HG02678 (cell line): ENCODE results near the gene UBA7.
"Not testable (repeated sequence)": the region's sequence is repeated elsewhere in the genome, so short reads cannot be mapped to it uniquely, and the experiment has no call there.

Source experiments
- ATAC-seq: cut with Tn5 transposase; IDR thresholded peaks from one replicate; pipeline ENCODE4 v1.9.1; 2021; ENCODE audit warnings: mild to moderate bottlenecking, moderate library complexity; ENCODE audit not compliant: unreplicated experiment

UBA7 gene

DNA sequence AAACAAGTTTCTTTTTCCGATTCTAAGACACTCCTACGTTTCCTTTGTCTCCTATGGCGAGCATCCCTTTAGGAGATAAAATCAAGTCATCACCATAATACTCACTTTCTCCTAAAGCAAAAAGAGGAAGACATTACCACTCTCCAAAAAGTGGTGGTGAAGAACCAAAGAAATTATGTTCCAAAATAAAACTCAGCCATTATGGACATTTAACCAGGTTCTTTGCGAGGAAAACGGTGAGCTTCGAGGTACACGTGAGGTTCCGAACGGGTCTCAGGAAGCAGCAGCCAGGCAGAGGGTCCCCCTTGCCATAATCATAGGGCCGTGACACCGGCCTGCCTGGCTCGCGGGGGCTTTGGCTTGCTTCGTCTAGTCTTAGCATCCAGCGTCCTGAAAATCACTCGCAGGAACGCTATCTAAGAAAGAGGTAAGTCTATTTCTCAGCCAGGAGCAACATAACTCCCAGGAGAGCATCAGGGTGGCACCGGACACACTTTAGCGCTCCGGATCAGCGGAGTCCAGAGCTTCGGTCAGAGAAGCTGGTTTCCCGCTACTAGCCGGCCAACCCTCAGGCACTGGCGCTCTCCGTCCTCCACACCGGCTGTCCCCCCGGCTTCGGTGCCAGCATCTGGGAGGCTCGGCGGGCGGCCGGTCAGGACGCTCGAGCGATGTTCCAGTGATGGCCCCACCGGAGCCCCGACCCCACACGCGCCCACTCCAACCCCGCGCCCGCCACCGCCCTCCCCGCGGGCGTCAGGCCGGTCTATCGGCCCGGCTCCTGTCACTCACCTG, 28.0 kb downstream of the UBA7 start:
- peak; percentile 42 for ATAC-seq

DNA sequence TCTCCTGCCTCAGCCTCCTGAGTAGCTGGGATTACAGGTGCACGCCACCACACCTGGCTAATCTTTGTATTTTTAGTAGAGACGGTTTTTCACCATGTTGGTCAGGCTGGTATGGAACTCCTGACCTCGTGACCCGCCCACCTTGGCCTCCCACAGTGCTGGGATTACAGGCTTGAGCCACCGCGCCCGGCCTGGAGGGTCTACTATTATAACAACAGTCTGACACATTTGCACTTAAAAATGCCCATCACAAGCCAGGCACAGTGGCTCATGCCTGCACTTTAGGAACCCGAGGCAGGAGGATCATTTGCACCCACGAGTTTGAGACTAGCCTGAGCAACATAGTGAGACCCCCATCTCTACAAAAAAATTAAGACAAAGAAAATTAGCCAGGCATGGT, 31.5 kb downstream of the UBA7 start:
- not testable (repeated sequence) for ATAC-seq

DNA sequence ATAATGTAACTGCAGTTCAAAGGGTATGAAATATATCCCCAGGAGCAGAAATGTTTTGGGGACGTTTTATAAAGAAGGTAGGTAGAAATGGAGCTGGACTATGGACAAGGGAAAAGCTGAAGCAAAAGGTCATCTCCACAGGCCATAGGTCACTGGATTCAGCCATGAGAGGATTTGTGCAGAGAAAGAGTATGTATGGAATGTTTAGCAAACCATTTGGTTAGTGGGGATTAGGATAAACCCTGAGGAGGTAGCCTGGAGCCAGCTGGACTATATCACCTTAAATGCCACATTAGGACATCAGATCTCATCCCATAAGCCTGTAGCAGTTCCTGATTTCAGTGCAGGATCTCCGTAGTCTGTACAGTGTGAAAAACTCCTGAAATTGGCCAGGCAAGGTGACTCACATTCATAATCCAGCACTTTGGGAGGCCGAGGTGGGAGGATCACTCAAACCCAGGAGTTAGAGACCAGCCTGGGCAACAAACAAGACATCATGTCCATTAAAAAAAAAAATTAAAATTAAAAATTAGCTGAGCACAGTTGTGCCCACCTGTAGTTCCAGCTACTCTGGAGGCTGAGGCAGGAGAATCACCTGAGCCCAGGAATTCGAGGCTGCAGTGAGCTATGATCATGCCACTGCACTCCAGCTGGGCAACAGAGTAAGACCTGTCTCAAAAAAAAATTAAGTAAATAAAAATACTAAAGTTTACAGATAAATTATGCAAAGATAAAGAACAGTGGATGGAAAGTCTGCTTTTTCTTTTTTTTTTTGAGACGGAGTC, 32.1 kb downstream of the UBA7 start:
- ATAC-seq, result no peak

DNA sequence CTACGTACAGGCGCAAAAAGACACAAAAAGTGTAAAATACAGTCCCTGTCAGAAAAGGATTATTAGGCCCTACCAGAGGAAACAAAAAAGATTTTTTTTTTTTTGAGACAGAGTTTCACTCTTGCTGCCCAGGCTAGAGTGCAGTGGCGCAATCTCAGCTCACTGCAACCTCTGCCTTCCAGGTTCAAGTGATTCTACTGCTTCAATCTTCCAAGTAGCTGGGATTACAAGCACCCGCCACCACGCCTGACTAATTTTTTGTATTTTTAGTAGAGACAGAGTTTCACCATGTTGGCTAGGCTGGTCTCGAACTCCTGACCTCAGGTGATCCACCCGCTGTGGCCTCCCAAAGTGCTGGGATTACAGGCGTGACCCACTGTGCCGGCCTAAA, 32.8 kb downstream of the UBA7 start:
- ATAC-seq, result not testable (repeated sequence)

DNA sequence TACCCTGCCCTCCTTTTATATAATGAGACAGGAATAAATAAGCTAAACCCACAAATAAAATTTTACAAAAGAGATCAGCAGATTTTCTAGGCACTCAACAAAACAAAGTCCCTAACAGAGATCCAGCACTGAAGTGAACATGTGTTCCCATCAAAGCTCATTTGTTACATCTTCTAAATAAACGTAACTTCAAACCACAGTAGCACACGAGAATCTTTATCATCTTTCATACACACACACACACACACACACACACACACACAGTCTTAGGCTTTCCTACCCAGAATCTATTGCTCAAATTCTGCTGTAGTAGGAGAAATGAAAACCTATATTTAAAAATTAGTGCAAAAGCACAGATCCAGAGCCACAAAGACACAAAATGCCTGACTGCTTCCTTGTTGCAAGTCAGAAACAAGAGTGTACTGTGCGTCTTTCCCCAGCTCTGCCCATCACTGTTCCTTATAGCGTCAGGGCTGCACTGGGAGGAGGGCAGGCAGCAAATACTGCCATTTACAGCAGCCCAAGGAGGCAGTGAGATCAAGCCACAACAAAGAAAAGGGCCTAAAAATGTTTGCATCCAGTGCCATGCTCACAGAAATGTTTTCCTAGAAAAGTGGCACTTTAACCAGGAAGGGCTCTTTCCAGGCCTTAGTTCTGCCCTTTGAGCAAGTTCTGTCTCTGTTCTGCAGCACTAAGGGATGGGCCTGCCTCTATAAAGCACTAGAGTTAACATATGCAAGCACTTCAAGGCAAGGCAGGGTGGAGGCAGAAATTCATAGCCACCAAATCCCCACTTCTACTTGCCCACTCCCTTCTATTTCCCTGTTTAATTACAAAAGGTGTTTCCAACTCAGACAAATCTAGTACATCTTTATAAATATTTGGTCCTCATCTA, 33.4 kb downstream of the UBA7 start:
- ATAC-seq, result no peak

DNA sequence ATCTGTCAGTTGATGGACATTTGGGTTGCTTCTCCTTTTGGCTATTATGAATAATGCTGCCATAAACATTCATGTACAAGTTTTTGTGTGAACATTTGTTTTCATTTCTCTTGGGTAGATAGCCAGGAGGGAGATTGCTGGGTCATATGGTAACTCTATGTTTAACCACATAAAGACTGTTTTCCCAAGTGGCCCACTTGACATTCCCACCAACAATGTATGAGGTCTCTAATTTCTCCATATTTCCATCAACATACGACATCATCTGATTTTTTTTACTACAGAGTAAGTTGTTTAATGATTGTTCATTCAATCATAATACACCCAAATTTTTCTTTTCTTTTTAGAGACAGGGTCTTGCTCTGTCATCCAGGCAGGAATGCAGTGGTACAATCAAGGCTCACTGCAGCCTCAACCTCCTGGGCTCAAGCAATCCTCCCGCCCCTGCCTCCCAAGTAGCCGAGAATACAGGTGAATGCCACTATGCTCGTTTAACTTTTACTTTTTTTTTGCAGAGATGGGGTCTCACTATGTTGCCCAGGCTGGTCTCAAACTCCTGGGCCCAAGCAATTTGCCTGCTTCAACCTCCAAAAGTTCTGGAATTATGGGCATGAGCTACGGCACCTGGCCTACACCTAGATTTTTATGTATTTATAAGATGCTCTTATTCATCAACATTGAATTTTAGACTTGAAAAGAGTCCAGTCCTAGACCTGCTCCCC, 34.2 kb downstream of the UBA7 start:
- ATAC-seq, result no peak

DNA sequence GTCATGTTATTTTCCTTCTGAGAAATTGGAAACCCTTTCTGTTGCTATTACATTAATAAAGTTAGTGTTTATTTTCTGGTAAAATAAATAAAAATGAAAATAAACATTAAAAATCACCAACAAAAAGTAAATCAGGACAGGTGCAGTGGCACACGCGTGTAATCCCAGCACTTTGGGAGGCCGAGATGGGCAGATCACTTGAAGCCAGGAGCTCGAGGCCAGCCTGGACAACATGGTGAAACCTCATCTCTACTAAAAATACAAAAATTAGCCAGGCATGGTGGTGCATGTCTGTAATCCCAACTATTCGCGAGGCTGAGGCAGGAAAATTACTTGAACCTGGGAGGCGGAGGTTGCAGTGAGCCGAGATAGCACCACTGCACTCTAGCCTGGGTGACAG, 37.7 kb downstream of the UBA7 start:
- not testable (repeated sequence) for ATAC-seq

DNA sequence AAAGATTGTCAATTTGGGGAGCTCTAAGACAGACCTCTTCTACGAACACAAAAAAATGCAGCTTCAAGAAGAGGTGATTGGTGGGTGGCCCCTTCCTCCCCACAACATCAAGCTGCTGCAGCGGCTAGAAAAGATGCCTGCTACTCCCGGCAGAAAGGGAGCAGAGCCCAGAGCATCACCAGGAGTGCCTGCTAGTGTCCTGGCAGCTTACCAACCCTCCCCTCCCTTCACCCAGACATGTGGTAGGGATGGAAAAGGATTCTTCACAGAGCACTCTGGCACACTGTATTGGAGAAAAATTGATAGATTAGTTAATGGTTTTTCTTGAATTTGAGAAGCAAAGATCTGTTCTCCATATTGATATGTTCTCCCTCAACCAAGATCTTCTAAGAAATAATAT, 38.2 kb downstream of the UBA7 start:
- no peak for ATAC-seq

DNA sequence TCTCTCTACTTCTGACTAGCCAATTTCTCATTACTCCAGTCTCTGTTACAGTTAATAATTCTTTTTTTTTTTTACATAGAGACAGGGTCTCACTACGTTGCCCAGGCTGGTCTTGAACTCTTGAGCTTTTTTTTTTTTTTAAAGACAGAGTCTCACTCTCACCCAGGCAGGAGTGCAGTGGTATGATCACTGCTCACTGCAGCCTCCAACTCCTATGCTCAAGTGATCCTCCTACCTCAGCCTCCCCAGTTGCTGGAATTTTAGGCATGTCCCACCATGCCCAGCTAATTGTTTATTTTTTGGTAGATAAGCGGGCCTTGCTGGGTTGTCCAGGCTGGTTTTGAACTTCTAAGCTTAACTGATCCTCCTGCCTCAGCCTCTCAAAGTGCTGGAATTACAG, 41.0 kb downstream of the UBA7 start:
- no peak for ATAC-seq

DNA sequence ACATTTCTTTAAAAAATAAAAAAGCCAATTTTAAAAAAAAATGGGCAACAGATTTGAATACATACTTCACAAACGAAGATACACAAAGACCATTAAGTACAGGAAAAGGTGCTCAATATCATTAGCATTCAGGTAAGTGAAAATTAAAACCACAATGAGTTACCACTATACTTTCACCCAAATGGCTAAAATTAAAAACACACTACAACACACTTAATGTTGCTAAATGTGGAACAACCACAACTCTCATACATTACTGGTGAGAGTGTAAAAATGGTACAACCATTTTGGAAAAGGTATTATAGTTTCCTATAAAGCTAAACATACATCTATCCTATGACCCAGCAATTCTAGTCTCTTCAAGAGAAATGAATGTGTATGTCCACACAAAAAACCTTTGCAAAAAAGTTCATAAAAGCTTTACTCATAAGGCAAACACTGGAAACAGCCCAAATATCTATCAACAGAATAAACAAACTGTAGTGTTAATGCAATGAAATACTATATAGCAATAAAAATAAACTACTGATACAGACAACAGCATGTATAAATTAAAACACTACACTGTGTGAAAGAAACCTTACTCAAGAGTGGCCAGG, 42.3 kb downstream of the UBA7 start:
- ATAC-seq, result no peak

DNA sequence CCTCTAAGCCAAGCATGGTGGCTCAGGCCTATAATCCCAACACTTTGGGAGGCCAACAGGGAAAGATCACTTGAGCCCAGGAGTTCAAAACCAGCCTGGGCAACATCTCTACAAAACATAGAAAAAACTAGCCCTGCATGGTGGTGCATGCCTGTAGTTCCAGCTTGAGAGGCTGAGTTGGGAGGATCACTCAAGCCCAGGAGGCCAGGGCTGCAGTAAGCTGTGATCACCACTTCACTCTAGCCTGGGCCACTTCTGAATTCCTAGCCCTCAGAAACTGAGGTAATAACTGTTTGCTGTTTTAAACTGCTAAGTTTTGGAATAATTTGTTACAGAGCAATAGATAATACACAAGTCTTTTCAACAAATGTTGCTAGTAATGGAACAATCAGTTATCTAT, 43.8 kb downstream of the UBA7 start:
- ATAC-seq, result no peak

DNA sequence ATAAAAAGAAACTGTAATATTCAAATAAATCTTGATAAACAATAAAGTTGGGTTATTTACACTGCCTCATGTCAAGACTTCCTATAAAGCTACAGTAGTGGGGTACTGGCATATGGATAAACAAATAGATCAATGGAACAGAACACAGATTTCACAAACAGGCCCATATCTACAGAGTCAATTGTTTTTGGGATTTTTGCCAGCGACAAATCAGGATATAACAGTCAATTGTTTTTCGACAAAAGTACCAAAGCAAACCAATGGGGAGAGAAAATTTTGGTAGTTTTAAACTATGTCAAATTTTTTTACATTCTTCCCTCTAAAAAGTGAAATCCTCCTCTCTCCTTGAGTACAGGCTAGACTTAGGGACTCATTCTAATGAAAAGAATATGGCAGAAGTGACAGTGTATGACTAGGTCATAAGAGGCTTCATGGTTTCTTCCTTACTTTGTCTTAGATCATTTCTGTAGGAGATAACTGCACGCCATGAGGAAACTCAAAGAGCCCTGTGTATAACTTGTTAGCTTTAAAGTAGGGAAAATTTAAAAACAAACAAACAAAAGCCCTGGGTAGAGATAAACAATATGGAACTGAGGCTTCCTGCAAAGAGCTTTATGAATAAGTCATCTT, 44.4 kb downstream of the UBA7 start:
- no peak for ATAC-seq

DNA sequence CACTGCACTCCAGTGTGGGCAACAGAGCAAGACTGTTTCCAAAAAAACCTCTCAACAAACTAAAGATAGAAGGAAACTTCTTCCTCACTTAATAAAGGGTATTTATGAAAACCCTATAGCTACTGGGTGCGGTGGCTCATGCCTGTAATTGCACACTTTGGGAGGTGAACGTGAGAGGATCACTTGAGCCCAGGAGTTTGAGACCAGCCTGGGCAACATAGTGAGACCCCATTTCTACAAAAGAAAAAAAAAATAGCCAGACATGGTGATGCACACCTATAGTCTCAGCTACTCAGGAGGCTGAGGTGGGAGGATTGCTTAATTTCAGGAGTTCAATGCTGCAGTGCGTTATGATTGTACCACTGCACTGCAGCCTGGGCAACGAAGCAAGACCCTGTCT, 49.8 kb downstream of the UBA7 start:
- ATAC-seq, result no peak

DNA sequence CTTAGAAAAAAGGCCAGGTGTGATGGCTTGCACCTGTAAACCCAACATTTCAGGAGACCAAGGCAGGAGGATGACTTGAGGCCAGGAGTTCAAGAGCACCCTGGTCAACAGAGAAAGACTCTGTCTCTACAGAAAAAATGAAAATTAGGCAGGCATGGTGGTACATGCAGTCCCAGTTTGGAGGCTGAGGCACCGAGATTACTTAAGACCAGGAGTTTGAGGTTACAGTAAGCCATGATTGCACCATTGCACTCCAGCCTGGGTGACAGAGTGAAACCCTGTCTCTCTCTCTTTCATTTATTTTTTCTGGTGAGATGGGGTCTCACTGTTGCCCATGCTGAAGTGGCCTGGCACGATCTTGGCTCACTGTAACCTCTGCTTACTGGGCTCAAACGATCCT, 52.1 kb downstream of the UBA7 start:
- ATAC-seq, result no peak

DNA sequence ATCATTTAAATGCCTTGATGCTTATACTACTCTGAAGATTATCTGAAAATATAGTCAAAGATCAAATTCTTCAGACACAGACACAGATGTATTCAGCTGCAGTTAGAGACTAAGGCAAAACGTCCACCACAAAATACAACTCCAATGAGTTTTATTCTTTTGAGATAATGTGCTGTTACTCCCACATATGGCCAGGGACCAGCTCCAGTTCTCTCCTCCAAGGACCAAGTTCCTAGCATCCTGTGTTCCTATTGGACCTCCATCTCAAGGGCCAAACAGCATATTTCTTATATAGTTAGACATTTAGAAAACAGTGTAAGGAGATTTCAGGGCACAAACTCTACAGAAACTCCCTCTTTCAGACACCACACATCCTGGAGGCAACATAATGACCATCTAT, 54.5 kb downstream of the UBA7 start:
- ATAC-seq, result no peak

DNA sequence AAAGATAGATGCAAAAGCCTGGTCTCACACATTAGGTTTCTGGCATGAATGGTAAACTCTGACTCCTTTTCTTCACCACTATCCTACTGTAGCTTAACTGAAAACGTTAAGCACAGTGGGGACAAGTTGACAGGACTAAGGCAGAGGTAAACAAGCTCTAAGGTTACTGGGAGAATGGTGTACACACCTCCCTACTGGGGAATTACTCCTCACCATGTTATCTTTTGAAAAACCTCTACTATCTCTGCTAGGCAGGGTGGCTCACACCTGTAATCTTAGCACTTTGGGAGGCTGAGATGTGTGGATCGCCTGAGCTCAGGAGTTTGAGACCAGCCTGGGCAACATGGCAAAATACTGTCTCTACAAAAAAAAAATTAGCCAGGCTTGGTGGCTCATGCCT, 56.6 kb downstream of the UBA7 start:
- no peak for ATAC-seq

DNA sequence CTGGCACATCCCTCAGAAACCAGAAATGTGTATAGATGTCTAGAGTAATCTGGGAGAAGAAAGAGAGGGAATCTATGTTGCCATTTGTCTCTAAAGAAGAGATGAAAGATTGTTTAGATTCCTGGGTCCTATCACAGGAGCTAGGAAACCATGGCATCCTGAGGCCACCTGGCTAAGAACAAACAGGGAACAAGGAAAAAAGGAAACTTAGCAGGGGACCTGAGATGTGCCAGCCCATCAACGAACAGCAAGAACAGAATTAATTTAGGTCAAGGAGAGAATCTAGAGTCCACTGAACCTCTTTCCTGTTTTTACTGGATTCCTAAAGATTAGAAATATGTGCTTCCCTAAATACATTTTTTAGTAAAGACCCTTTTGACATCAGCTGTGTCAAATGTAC, 57.7 kb downstream of the UBA7 start:
- no peak for ATAC-seq
